SK-N-SH (cell line): ENCODE results near the gene PRRC2B. TPM values are rescaled to one million over a fixed set of nuclear protein-coding genes. Genes with fewer than 3 reads are reported as not detected.

Experiments
- CTCF ChIA-PET: fragments of 300-600, 350-600 bp; formaldehyde crosslinking; extraction: SDS; loops from one replicate; lab custom pipeline; 2021; lab: Yijun Ruan, JAX
- POLR2A ChIA-PET: fragments of 350-600 bp; sonication (Branson Sonifier 250); formaldehyde crosslinking; extraction: SDS; loops from one replicate; lab custom pipeline; 2020; ENCODE audit warnings: antibody characterized with exemption, inconsistent platforms; lab: Yijun Ruan, JAX
- DNase-seq: peaks from one replicate; pipeline ENCODE4 v3.0.0; 2012
- H2AFZ ChIP-seq: fragments of 200-600 bp; sonication (generic); 2 replicates; pipeline ENCODE4 v1.8.1; 2016; ENCODE audit warnings: antibody characterized with exemption, mild to moderate bottlenecking, low read depth
- H3F3A ChIP-seq: fragments of 200-600 bp; sonication (generic); replicated peaks from 2 replicates; pipeline ENCODE3; 2016; ENCODE audit warnings: antibody characterized with exemption, mild to moderate bottlenecking; ENCODE audit not compliant: insufficient read depth
- H3K27ac ChIP-seq, 2 experiments: fragments of 200-500 bp in 1 of 2; fragments of 200-600 bp in 1 of 2; sonication (Bioruptor generic) in 1 of 2; sonication (generic), shearing (Covaris generic) in 1 of 2; 2 replicates each; pipeline versions ENCODE4 v1.5.1 to v1.6.1; 2014 to 2016; ENCODE audit warnings: low read depth in 2 of 2, inconsistent platforms in 1 of 2, low read length in 1 of 2, mild to moderate bottlenecking in 1 of 2, mixed read lengths in 1 of 2
- H3K27me3 ChIP-seq: fragments of 200-600 bp; sonication (generic), shearing (Covaris generic); 2 replicates; pipeline ENCODE4 v1.6.1; 2016; ENCODE audit warnings: mixed run types; ENCODE audit not compliant: insufficient read depth
- H3K36me3 ChIP-seq, 2 experiments: fragments of 200-500 bp in 1 of 2; fragments of 200-600 bp in 1 of 2; sonication (Bioruptor generic) in 1 of 2; sonication (generic) in 1 of 2; replicated peaks in 1 of 2; 2 replicates each; pipeline versions ENCODE3 to v1.5.1; 2014 to 2016; ENCODE audit warnings: low read length in 1 of 2, mild to moderate bottlenecking in 1 of 2; ENCODE audit not compliant: insufficient read depth in 2 of 2, control insufficient read depth in 1 of 2
- H3K4me1 ChIP-seq, 2 experiments: fragments of 200-500 bp in 1 of 2; fragments of 200-600 bp in 1 of 2; sonication (Bioruptor generic) in 1 of 2; sonication (generic), shearing (Covaris generic) in 1 of 2; 2 replicates each; pipeline versions ENCODE4 v1.5.1 to v1.6.1; 2014 to 2016; ENCODE audit warnings: low read depth in 1 of 2, low read length in 1 of 2, mixed run types in 1 of 2; ENCODE audit not compliant: insufficient read depth in 2 of 2, control insufficient read depth in 1 of 2
- H3K4me2 ChIP-seq: fragments of 200-600 bp; sonication (generic), shearing (Covaris generic); 2 replicates; pipeline ENCODE4 v1.6.1; 2017; ENCODE audit warnings: mixed run types
- H3K4me3 ChIP-seq, 2 experiments: fragments of 200-500 bp in 1 of 2; fragments of 200-600 bp in 1 of 2; sonication (Bioruptor generic) in 1 of 2; sonication (generic), shearing (Covaris generic) in 1 of 2; 2 replicates each; pipeline versions ENCODE4 v1.5.1 to v1.8.1; 2014 to 2016; ENCODE audit warnings: low read depth in 2 of 2, inconsistent platforms in 1 of 2, low read length in 1 of 2, mild to moderate bottlenecking in 1 of 2, mixed read lengths in 1 of 2, moderate library complexity in 1 of 2
- H3K79me2 ChIP-seq: fragments of 200-600 bp; sonication (generic); 2 replicates; pipeline ENCODE4 v1.8.1; 2017; ENCODE audit warnings: mild to moderate bottlenecking; ENCODE audit not compliant: insufficient read depth
- H3K9ac ChIP-seq: fragments of 200-600 bp; sonication (generic); 2 replicates; pipeline ENCODE4 v1.6.1; 2017; ENCODE audit warnings: mixed run types
- H3K9me2 ChIP-seq: fragments of 200-600 bp; sonication (generic); 2 replicates; pipeline ENCODE4 v1.6.1; 2017; ENCODE audit warnings: mixed run types
- H3K9me3 ChIP-seq: fragments of 200-600 bp; sonication (generic); 2 replicates; pipeline ENCODE4 v1.6.1; 2017; ENCODE audit warnings: mixed run types, mild to moderate bottlenecking, moderate library complexity
- H4K20me1 ChIP-seq: fragments of 200-600 bp; sonication (generic); 2 replicates; pipeline ENCODE4 v1.6.1; 2017; ENCODE audit warnings: mild to moderate bottlenecking, mixed run types; ENCODE audit not compliant: insufficient read depth
- EP300 ChIP-seq, 2 experiments: IDR thresholded peaks; 2 replicates each; pipeline versions ENCODE4 v1.4.0 to v1.6.1; 2012; ENCODE audit warnings: borderline replicate concordance in 1 of 2, low read depth in 1 of 2, low read length in 1 of 2
- FOXM1 ChIP-seq: IDR thresholded peaks from 2 replicates; pipeline ENCODE4 v1.4.0; 2012; ENCODE audit warnings: low read depth, mild to moderate bottlenecking
- GABPA ChIP-seq: IDR thresholded peaks from 2 replicates; pipeline ENCODE4 v1.4.0; 2012; ENCODE audit warnings: low read depth, mild to moderate bottlenecking
- NFIC ChIP-seq: IDR thresholded peaks from 2 replicates; pipeline ENCODE4 v1.4.0; 2012; ENCODE audit warnings: borderline replicate concordance
- PBX3 ChIP-seq: IDR thresholded peaks from 2 replicates; pipeline ENCODE4; 2012
- RAD21 ChIP-seq: IDR thresholded peaks from 2 replicates; pipeline ENCODE4 v1.6.1; 2012; ENCODE audit warnings: mild to moderate bottlenecking, low read length
- RCOR1 ChIP-seq: fragments of 150-350 bp; IDR thresholded peaks from 2 replicates; pipeline ENCODE4 v1.6.1; 2017; ENCODE audit warnings: antibody characterized with exemption, low read length
- RXRA ChIP-seq: IDR thresholded peaks from 2 replicates; pipeline ENCODE4 v1.4.0; 2012; ENCODE audit warnings: low read depth, mild to moderate bottlenecking, borderline replicate concordance
- SMC3 ChIP-seq: IDR thresholded peaks from 2 replicates; pipeline ENCODE4 v1.6.1; 2012; ENCODE audit warnings: low read depth, low read length, improper control_type of control experiment
- TAF1 ChIP-seq: IDR thresholded peaks from 2 replicates; pipeline ENCODE4 v1.6.1; 2012; ENCODE audit warnings: low read depth, mild to moderate bottlenecking, low read length, moderate library complexity, borderline replicate concordance
- TCF12 ChIP-seq: IDR thresholded peaks from 2 replicates; pipeline ENCODE4 v1.4.0; 2012
- TEAD4 ChIP-seq: IDR thresholded peaks from 2 replicates; pipeline ENCODE4 v1.4.0; 2012; ENCODE audit warnings: mild to moderate bottlenecking, borderline replicate concordance; ENCODE audit not compliant: insufficient read depth
- USF1 ChIP-seq: IDR thresholded peaks from 2 replicates; pipeline ENCODE4 v1.4.0; 2012; ENCODE audit warnings: low read depth, borderline replicate concordance
- WGBS: methylation state at CpG from one replicate; pipeline ENCODE4 v1.1.6; 2017; ENCODE audit warnings: low lambda C conversion rate; 5-methylcytosine and 5-hydroxymethylcytosine counted together
- polyA plus RNA-seq, 3 experiments: library from polyadenylated mRNA; depleted of rRNA; stranded (reverse); fragments of >200 nt; gene quantifications; 2 replicates each; pipeline ENCODE4 v1.2.3, GENCODE V29; 2012
- TF ChIP-seq, protein P1 (sequence below): IDR thresholded peaks from 2 replicates; pipeline ENCODE4 v1.4.0; 2012; ENCODE audit warnings: low read depth
- TF ChIP-seq, protein P2 (sequence below): fragments of 150-350 bp; IDR thresholded peaks from 2 replicates; pipeline ENCODE4 v1.6.1; 2017; ENCODE audit warnings: antibody characterized with exemption, low read length, low read depth, borderline replicate concordance
- TF ChIP-seq, protein P3 (sequence below): IDR thresholded peaks from 2 replicates; pipeline ENCODE4 v1.4.0; 2012; ENCODE audit warnings: low read depth, borderline replicate concordance

Gene PRRC2B
- polyA plus RNA-seq, 1 of the 3 experiments (the other 2 are of a cell fraction): 26.3 TPM

DNA sequence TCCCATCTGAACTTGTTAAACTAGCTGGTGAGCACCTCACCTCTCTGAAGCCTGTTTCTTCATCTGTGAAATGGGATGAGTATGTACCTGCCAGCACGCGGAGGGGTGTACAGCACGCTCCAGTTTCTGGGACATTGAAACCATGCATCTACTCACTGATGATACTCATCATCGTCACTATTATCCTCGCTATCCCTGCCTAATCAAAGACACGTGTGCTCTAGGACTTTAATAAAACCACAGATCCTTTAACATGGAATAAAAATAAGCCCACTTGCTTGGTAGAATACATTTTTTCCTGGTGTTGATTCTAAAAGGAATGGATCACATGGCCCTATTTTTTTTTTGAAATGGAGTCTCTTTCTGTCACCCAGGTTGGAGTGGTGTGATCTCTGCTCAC is 71.5 kb downstream of the PRRC2B start:
- Histone ChIP-seq H3K9me3 (no peaks in the 10 kb centered on the region), H3K9ac (no peak overlapping the region), H3F3A (peaks cover 3% of the 10 kb centered on the region), H3K79me2 (peaks cover 90% of the 10 kb centered on the region), H3K9me2 (no peaks in the 10 kb centered on the region), H3K27me3 (no peaks in the 10 kb centered on the region), H3K36me3 (peaks cover 66 to 74% of the 10 kb centered on the region in 2 experiments), H3K27ac (no peak overlapping the region), H3K4me3 (no peak overlapping the region), H2AFZ (no peak overlapping the region), H3K4me1 (no peaks in the 10 kb centered on the region), H4K20me1 (peaks cover 31% of the 10 kb centered on the region), H3K4me2 (no peak overlapping the region)
- DNase-seq: no peak
- TF ChIP-seq RXRA (no peak), NFIC (no peak), RAD21 (no peak), TEAD4 (no peak), SMC3 (no peak), RCOR1 (no peak), PBX3 (no peak), GABPA (no peak)
- TF ChIP-seq, protein P1, sequence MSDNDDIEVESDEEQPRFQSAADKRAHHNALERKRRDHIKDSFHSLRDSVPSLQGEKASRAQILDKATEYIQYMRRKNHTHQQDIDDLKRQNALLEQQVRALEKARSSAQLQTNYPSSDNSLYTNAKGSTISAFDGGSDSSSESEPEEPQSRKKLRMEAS: no peak
- POLR2A ChIA-PET: no interaction called here
- 95% methylated on average over 6 of the region's 6 CpGs for WGBS
- CTCF ChIA-PET: interaction anchor here (2.2 kb wide), 1 partner anchor 116 kb away, joined by 9 read pairs; no protein-coding TSS in a partner anchor

- TF ChIP-seq, protein P2, sequence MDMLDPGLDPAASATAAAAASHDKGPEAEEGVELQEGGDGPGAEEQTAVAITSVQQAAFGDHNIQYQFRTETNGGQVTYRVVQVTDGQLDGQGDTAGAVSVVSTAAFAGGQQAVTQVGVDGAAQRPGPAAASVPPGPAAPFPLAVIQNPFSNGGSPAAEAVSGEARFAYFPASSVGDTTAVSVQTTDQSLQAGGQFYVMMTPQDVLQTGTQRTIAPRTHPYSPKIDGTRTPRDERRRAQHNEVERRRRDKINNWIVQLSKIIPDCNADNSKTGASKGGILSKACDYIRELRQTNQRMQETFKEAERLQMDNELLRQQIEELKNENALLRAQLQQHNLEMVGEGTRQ: no peak
- TF ChIP-seq TCF12 (no peak), TAF1 (no peak), FOXM1 (no peak), GABPA (no peak), EP300 (IDR thresholded peaks at IDR 0.05; ENCODE audit: borderline replicate concordance in 1 of 2, low read depth in 1 of 2, low read length in 1 of 2) (no peak), RCOR1 (no peak), USF1 (no peak), RAD21 (no peak)
- TF ChIP-seq, protein P3, sequence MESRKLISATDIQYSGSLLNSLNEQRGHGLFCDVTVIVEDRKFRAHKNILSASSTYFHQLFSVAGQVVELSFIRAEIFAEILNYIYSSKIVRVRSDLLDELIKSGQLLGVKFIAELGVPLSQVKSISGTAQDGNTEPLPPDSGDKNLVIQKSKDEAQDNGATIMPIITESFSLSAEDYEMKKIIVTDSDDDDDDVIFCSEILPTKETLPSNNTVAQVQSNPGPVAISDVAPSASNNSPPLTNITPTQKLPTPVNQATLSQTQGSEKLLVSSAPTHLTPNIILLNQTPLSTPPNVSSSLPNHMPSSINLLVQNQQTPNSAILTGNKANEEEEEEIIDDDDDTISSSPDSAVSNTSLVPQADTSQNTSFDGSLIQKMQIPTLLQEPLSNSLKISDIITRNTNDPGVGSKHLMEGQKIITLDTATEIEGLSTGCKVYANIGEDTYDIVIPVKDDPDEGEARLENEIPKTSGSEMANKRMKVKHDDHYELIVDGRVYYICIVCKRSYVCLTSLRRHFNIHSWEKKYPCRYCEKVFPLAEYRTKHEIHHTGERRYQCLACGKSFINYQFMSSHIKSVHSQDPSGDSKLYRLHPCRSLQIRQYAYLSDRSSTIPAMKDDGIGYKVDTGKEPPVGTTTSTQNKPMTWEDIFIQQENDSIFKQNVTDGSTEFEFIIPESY: no peak
- ChIA-PET POLR2A (no interaction called here), CTCF (interaction anchor here (0.8 to 1.6 kb wide), 4 partner anchors 9 to 131 kb away, joined by 3 to 6 read pairs (median 4); no protein-coding TSS in a partner anchor)
- Histone ChIP-seq H3K9ac (no peak overlapping the region), H3K27ac (no peak overlapping the region), H3K79me2 (peaks cover 94% of the 10 kb centered on the region), H2AFZ (no peak overlapping the region), H3K4me2 (no peak overlapping the region), H3F3A (peaks cover 3% of the 10 kb centered on the region), H3K9me3 (no peaks in the 10 kb centered on the region), H3K36me3 (peaks cover 77 to 78% of the 10 kb centered on the region in 2 experiments), H3K4me1 (no peaks in the 10 kb centered on the region), H3K4me3 (no peak overlapping the region), H3K9me2 (no peaks in the 10 kb centered on the region), H3K27me3 (no peaks in the 10 kb centered on the region), H4K20me1 (peaks cover 32% of the 10 kb centered on the region)
- no peak for DNase-seq
- WGBS: 94% methylated on average over 13 of the region's 13 CpGs
These were observed 73.5 kb downstream of the PRRC2B start for GRCh38 chr9:131467214-131467935.
